Ishikawa (cell line): ENCODE measurements around the gene SPEM1.

Experiments used
- CEBPB ChIP-seq: IDR thresholded peaks from 2 replicates; pipeline ENCODE4 v1.6.1; 2012
- EGR1 ChIP-seq: IDR thresholded peaks from 2 replicates; pipeline ENCODE4 v1.6.1; 2012
- FOXM1 ChIP-seq: IDR thresholded peaks from 2 replicates; pipeline ENCODE4 v1.6.1; 2012; ENCODE audit warnings: low read depth, borderline replicate concordance
- NFIC ChIP-seq: IDR thresholded peaks from 2 replicates; pipeline ENCODE4 v1.6.1; 2012
- TAF1 ChIP-seq: IDR thresholded peaks from 2 replicates; pipeline ENCODE4 v1.6.1; 2012; ENCODE audit warnings: low read depth, mild to moderate bottlenecking
- TF ChIP-seq, protein P1 (sequence below): IDR thresholded peaks from 2 replicates; pipeline ENCODE4 v1.6.1; 2012; ENCODE audit warnings: low read depth, mild to moderate bottlenecking

DNA sequence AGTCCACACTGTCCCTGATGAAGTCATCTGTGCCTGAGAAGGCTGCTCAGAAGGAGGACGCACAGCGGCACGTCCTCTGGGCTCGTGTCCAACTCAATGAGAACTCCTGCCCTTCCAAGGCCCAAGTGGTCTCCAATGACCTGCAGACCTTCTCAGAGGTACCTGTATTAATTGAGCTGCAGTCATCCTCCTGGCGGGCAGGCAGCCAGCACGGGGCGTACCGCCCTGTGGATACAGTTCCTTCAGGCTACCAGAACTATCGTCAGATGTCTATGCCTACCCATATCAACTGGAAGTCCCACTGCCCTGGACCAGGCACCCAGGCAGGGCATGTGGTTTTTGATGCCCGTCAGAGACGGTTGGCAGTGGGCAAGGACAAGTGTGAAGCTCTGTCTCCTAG, 12.2 kb downstream of the SPEM1 start:
- TF ChIP-seq, protein P1, sequence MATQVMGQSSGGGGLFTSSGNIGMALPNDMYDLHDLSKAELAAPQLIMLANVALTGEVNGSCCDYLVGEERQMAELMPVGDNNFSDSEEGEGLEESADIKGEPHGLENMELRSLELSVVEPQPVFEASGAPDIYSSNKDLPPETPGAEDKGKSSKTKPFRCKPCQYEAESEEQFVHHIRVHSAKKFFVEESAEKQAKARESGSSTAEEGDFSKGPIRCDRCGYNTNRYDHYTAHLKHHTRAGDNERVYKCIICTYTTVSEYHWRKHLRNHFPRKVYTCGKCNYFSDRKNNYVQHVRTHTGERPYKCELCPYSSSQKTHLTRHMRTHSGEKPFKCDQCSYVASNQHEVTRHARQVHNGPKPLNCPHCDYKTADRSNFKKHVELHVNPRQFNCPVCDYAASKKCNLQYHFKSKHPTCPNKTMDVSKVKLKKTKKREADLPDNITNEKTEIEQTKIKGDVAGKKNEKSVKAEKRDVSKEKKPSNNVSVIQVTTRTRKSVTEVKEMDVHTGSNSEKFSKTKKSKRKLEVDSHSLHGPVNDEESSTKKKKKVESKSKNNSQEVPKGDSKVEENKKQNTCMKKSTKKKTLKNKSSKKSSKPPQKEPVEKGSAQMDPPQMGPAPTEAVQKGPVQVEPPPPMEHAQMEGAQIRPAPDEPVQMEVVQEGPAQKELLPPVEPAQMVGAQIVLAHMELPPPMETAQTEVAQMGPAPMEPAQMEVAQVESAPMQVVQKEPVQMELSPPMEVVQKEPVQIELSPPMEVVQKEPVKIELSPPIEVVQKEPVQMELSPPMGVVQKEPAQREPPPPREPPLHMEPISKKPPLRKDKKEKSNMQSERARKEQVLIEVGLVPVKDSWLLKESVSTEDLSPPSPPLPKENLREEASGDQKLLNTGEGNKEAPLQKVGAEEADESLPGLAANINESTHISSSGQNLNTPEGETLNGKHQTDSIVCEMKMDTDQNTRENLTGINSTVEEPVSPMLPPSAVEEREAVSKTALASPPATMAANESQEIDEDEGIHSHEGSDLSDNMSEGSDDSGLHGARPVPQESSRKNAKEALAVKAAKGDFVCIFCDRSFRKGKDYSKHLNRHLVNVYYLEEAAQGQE: no peak
- TF ChIP-seq EGR1 (no peak), FOXM1 (no peak), TAF1 (no peak), CEBPB (no peak), NFIC (no peak)
